HCT116 (cell line): ENCODE data around the gene IQGAP2. TPM values are rescaled to one million over a fixed set of nuclear protein-coding genes. Genes with fewer than 3 reads are reported as not detected.

Experiments
- ATAC-seq: fragments of 200-7000 bp; cut with Tn5 transposase; 2 replicates; pipeline ENCODE4 v1.9.1; 2020; ENCODE audit warnings: mild to moderate bottlenecking, moderate library complexity
- BruUV-seq: library from RNA; stranded (reverse); fragments of 400-500 nt; replicated peaks from 2 replicates; lab custom pipeline; 2021; lab: Mats Ljungman, UMichigan
- CTCF ChIA-PET: fragments of 300-600 bp; sonication (Branson Sonifier 250); formaldehyde crosslinking; loops from one replicate; lab custom pipeline; 2021; ENCODE audit warnings: antibody characterized with exemption; lab: Charles Lee
- POLR2A ChIA-PET: fragments of 300-600, 350-600 bp; sonication (Branson Sonifier 250); formaldehyde crosslinking; loops from one replicate; lab custom pipeline; 2021; ENCODE audit warnings: antibody characterized with exemption; lab: Charles Lee
- RAD21 ChIA-PET, 2 experiments: fragments of 300-600 bp; sonication (Branson Sonifier 250); formaldehyde crosslinking; loops; one replicate each; lab custom pipeline; 2023; ENCODE audit warnings: low total read pairs in 2 of 2; ENCODE audit not compliant: uncharacterized antibody in 2 of 2, unreplicated experiment in 2 of 2, low non-redundant PET in 1 of 2; lab: Charles Lee
- DNase-seq: peaks from one replicate; pipeline ENCODE4 v3.0.0-alpha.2; 2010; ENCODE audit warnings: low read depth, low spot score
- H2AFZ ChIP-seq: fragments of 200-600 bp; shearing (Covaris generic), sonication (generic); 2 replicates; pipeline ENCODE4 v1.6.1; 2017; ENCODE audit warnings: low read depth, mixed run types, mixed read lengths, antibody characterized with exemption, low read length; ENCODE audit not compliant: poor library complexity, severe bottlenecking
- H3K27ac ChIP-seq: 2 replicates; pipeline ENCODE4 v1.5.1; 2012; ENCODE audit warnings: low read depth, low read length
- H3K27me3 ChIP-seq: fragments of 200-600 bp; sonication (generic); 2 replicates; pipeline ENCODE4 v1.6.1; 2016; ENCODE audit warnings: mixed run types, low read length, mixed read lengths; ENCODE audit not compliant: insufficient read depth
- H3K36me3 ChIP-seq, 2 experiments: fragments of 200-500 bp in 1 of 2; fragments of 200-600 bp in 1 of 2; sonication (Bioruptor generic) in 1 of 2; sonication (generic) in 1 of 2; 2 replicates each; pipeline versions ENCODE4 v1.5.1 to v1.6.1; 2014 to 2016; ENCODE audit warnings: low read length in 2 of 2, inconsistent platforms in 1 of 2, mixed read lengths in 1 of 2, mixed run types in 1 of 2; ENCODE audit not compliant: insufficient read depth in 2 of 2, control insufficient read depth in 1 of 2
- H3K4me1 ChIP-seq, 2 experiments: fragments of 200-600 bp in 1 of 2; sonication (generic) in 1 of 2; 2 replicates each; pipeline versions ENCODE4 v1.5.1 to v1.6.1; 2012 to 2017; ENCODE audit warnings: low read length in 2 of 2, inconsistent platforms in 1 of 2, mild to moderate bottlenecking in 1 of 2, mixed read lengths in 1 of 2, mixed run types in 1 of 2, moderate library complexity in 1 of 2; ENCODE audit not compliant: insufficient read depth in 2 of 2, control insufficient read depth in 1 of 2
- H3K4me2 ChIP-seq: fragments of 200-600 bp; sonication (generic); 2 replicates; pipeline ENCODE4 v1.6.1; 2017; ENCODE audit warnings: mixed run types, low read length, mixed read lengths
- H3K4me3 ChIP-seq, 2 experiments: fragments of 200-600 bp in 1 of 2; sonication (generic) in 1 of 2; replicated peaks in 1 of 2; 2 replicates each; pipeline ENCODE4 v1.5.1; 2011 to 2016; ENCODE audit warnings: low read length in 2 of 2, control low read depth in 1 of 2, low read depth in 1 of 2, mild to moderate bottlenecking in 1 of 2, mixed read lengths in 1 of 2, mixed run types in 1 of 2
- H3K79me2 ChIP-seq: fragments of 200-600 bp; sonication (generic); 2 replicates; pipeline ENCODE4 v1.6.1; 2017; ENCODE audit warnings: mild to moderate bottlenecking, mixed run types, low read length, moderate library complexity, mixed read lengths; ENCODE audit not compliant: insufficient read depth
- H3K9ac ChIP-seq: fragments of 200-600 bp; sonication (generic); 2 replicates; pipeline ENCODE4 v1.6.1; 2016; ENCODE audit warnings: low read length, mixed read lengths
- H3K9me2 ChIP-seq: fragments of 200-600 bp; sonication (generic), shearing (Covaris generic); 2 replicates; pipeline ENCODE4 v1.6.1; 2017; ENCODE audit warnings: mixed run types, mild to moderate bottlenecking, moderate library complexity; ENCODE audit not compliant: insufficient read depth
- H3K9me3 ChIP-seq, 2 experiments: fragments of 200-500 bp in 1 of 2; fragments of 200-600 bp in 1 of 2; sonication (Bioruptor generic) in 1 of 2; sonication (generic) in 1 of 2; 2 replicates each; pipeline ENCODE4 v1.6.1; 2014 to 2017; ENCODE audit warnings: low read length in 2 of 2, mixed read lengths in 2 of 2, inconsistent platforms in 1 of 2, low read depth in 1 of 2, mild to moderate bottlenecking in 1 of 2, mixed run types in 1 of 2, moderate library complexity in 1 of 2; ENCODE audit not compliant: control insufficient read depth in 1 of 2, insufficient read depth in 1 of 2
- H4K20me1 ChIP-seq: fragments of 200-600 bp; sonication (generic), shearing (Covaris generic); 2 replicates; pipeline ENCODE4 v1.6.1; 2017; ENCODE audit warnings: mixed run types, mild to moderate bottlenecking, moderate library complexity; ENCODE audit not compliant: insufficient read depth
- CEBPB ChIP-seq: IDR thresholded peaks from 2 replicates; pipeline ENCODE4 v1.6.1; 2012; ENCODE audit warnings: low read depth
- CTCF ChIP-seq, 3 experiments: fragments of 200-600 bp in 1 of 3; sonication (generic) in 1 of 3; IDR thresholded peaks in 2 of 3; conservative IDR thresholded peaks in 1 of 3; 2 replicates each; pipeline ENCODE4 v1.5.1; 2012 to 2017; ENCODE audit warnings: low read depth in 2 of 3, low read length in 2 of 3, antibody characterized with exemption in 1 of 3, borderline replicate concordance in 1 of 3, control low read depth in 1 of 3, mild to moderate bottlenecking in 1 of 3, mixed read lengths in 1 of 3, mixed run types in 1 of 3, moderate library complexity in 1 of 3; ENCODE audit not compliant: insufficient read depth in 1 of 3
- EGR1 ChIP-seq: IDR thresholded peaks from 2 replicates; pipeline ENCODE4 v1.6.1; 2012; ENCODE audit warnings: low read depth
- EZH2phosphoT487 ChIP-seq: fragments of 200-600 bp; IDR thresholded peaks from 2 replicates; pipeline ENCODE4 v1.6.1; 2018; ENCODE audit warnings: antibody characterized with exemption, borderline replicate concordance
- JUND ChIP-seq: IDR thresholded peaks from 2 replicates; pipeline ENCODE4 v1.6.1; 2012
- MAX ChIP-seq: IDR thresholded peaks from 2 replicates; pipeline ENCODE4 v1.6.1; 2012
- RAD21 ChIP-seq: IDR thresholded peaks from 2 replicates; pipeline ENCODE4 v1.6.1; 2012; ENCODE audit warnings: low read depth, mild to moderate bottlenecking
- SP1 ChIP-seq: IDR thresholded peaks from 2 replicates; pipeline ENCODE4 v1.6.1; 2012; ENCODE audit warnings: low read depth
- SRF ChIP-seq: IDR thresholded peaks from 2 replicates; pipeline ENCODE4 v1.6.1; 2012; ENCODE audit warnings: low read depth
- YY1 ChIP-seq: IDR thresholded peaks from 2 replicates; pipeline ENCODE4 v1.6.1; 2011; ENCODE audit warnings: low read length, low read depth, moderate library complexity, mild to moderate bottlenecking; ENCODE audit not compliant: insufficient replicate concordance; ENCODE audit errors: extremely low read depth
- ZBTB33 ChIP-seq: IDR thresholded peaks from 2 replicates; pipeline ENCODE4 v1.6.1; 2011; ENCODE audit warnings: mild to moderate bottlenecking, low read length, moderate library complexity; ENCODE audit not compliant: insufficient replicate concordance; ENCODE audit errors: extremely low read depth
- intact Hi-C: fragments of 100-400 bp; cut with micrococcal nuclease; formaldehyde crosslinking; loops from 2 replicates; pipeline ENCODE4 v1.10.0; 2022
- total RNA-seq: library from RNA; stranded (reverse); gene quantifications from one replicate; pipeline ENCODE4 v1.2.1, GENCODE V29; 2021; ENCODE audit not compliant: unreplicated experiment

IQGAP2 gene
- total RNA-seq, 1 experiment from 2014 or later: 2.0 TPM

GRCh38 chr5:76663573-76663972, 260.5 kb downstream of the IQGAP2 start:
- ChIA-PET POLR2A (no interaction called here), RAD21 (no interaction called here), CTCF (no interaction called here)
- Histone ChIP-seq H3K4me3 (no peak overlapping the region), H3K9me2 (no peaks in the 10 kb centered on the region), H3K27ac (no peak overlapping the region), H3K36me3 (no peaks in the 10 kb centered on the region), H3K4me2 (no peak overlapping the region), H3K9me3 (no peaks in the 10 kb centered on the region), H2AFZ (no peak overlapping the region), H4K20me1 (no peaks in the 10 kb centered on the region), H3K27me3 (no peaks in the 10 kb centered on the region), H3K4me1 (no peaks in the 10 kb centered on the region), H3K79me2 (no peaks in the 10 kb centered on the region), H3K9ac (no peak overlapping the region)
- no TSS peak for BruUV-seq
- DNase-seq (no peak), ATAC-seq (no peak)
- intact Hi-C loops: no loop called here
- TF ChIP-seq CTCF (IDR thresholded peaks at IDR 0.05 in 2 of 3, conservative IDR thresholded peaks at IDR 0.05 in 1 of 3; ENCODE audit: borderline replicate concordance in 1 of 3, insufficient read depth in 1 of 3, low read depth in 2 of 3, low read length in 2 of 3) (no peak), CEBPB (no peak), EGR1 (no peak)

GRCh38 chr5:76664079-76664478, 261.0 kb downstream of the IQGAP2 start:
- H3K4me1 ChIP-seq: no peaks in the 10 kb centered on the region
- H3K4me2 ChIP-seq: no peak overlapping the region
- no peak overlapping the region for H3K4me3 ChIP-seq
- no peak for DNase-seq
- H3K9me2 ChIP-seq: no peaks in the 10 kb centered on the region
- H3K9me3 ChIP-seq: no peaks in the 10 kb centered on the region
- H3K36me3 ChIP-seq: no peaks in the 10 kb centered on the region
- CTCF ChIA-PET: no interaction called here
- no peaks in the 10 kb centered on the region for H3K79me2 ChIP-seq
- no peak for TF ChIP-seq CTCF (IDR thresholded peaks at IDR 0.05 in 2 of 3, conservative IDR thresholded peaks at IDR 0.05 in 1 of 3; ENCODE audit: borderline replicate concordance in 1 of 3, insufficient read depth in 1 of 3, low read depth in 2 of 3, low read length in 2 of 3)
- TF ChIP-seq MAX: no peak
- no peak for TF ChIP-seq JUND
- TF ChIP-seq SP1: no peak
- no peak for TF ChIP-seq ZBTB33
- no peak for TF ChIP-seq EZH2phosphoT487
- no peak for TF ChIP-seq SRF
- TF ChIP-seq RAD21: no peak
- TF ChIP-seq YY1: no peak
- no peak for TF ChIP-seq CEBPB
- H3K9ac ChIP-seq: no peak overlapping the region
- H3K27ac ChIP-seq: no peak overlapping the region
- BruUV-seq: no TSS peak
- no peak for ATAC-seq
- no peak overlapping the region for H2AFZ ChIP-seq
- no peaks in the 10 kb centered on the region for H3K27me3 ChIP-seq
- intact Hi-C loops: no loop called here
- no peaks in the 10 kb centered on the region for H4K20me1 ChIP-seq
- POLR2A ChIA-PET: no interaction called here
- RAD21 ChIA-PET: no interaction called here
